Measurements from ENCODE around the gene MEX3A. TPM values are rescaled to one million over a fixed set of nuclear protein-coding genes. Genes with fewer than 3 reads are reported as not detected.
"Not testable (repeated sequence)": the region's sequence is repeated elsewhere in the genome, so short reads cannot be mapped to it uniquely, and the experiment has no call there.

Gene MEX3A
- total RNA-seq, 1 donor from 2014 or later = 3.2 TPM

DNA sequence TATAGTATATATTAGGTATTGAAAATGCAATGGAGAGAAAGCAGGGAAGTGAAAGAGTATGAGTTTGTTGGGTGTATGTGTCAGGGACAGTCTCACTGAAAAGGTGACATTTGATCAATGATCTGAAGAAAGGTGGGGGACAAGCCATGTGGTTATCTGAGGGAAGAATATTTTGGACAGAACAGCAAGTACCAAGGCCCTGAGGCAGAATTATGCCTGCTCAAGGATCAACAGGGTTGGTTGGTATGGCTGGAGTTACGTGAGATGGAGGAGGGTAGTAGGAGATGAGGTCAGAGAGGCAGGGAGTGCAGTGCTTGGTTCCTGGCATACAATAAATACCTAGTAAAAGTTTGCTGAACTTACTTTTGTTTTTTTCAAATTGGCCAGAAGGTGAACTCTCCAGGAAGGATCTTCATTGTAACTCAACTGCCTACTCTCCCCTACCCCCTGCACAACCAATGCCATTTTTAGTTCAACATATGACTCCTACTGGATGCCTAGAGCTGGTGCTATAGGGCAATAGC, 25.9 kb downstream of the MEX3A start:
- DNase-seq (ENCODE audit: low read depth) = no peak

DNA sequence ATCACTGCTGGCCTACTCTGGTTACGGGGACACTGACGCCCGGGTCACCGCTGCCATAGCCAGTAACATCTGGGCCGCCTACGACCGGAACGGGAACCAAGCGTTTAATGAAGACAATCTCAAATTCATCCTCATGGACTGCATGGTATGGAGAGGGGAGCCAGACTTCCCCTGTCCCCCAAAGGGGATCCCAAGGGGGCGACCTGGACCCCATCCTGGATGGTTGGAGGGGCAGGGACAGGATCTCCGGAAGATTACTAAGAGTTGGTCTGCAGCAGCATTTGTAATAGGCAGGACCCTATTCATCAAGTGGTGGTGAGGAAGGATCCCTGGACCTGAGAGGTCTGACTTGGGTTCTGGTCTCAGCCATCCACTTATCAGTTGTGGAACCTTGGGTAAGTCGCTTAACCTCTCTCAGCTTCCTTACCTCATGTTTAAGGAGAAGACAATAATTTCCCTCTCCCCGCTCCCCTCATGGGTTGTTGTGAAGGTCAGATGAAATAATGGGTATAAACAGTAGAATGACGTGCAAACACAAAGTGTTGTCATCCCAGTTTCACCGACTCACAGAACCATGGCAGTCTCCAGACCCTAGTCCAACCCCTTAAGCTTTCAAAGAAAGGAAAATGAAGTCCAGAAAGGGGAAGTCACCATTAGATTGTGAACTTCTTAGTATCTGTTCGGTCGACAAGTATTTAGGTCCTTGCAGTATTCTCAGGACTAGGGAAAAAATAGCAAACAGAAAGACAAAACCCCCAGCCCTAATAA, 26.8 kb downstream of the MEX3A start:
- no peak for DNase-seq (ENCODE audit: low read depth)

DNA sequence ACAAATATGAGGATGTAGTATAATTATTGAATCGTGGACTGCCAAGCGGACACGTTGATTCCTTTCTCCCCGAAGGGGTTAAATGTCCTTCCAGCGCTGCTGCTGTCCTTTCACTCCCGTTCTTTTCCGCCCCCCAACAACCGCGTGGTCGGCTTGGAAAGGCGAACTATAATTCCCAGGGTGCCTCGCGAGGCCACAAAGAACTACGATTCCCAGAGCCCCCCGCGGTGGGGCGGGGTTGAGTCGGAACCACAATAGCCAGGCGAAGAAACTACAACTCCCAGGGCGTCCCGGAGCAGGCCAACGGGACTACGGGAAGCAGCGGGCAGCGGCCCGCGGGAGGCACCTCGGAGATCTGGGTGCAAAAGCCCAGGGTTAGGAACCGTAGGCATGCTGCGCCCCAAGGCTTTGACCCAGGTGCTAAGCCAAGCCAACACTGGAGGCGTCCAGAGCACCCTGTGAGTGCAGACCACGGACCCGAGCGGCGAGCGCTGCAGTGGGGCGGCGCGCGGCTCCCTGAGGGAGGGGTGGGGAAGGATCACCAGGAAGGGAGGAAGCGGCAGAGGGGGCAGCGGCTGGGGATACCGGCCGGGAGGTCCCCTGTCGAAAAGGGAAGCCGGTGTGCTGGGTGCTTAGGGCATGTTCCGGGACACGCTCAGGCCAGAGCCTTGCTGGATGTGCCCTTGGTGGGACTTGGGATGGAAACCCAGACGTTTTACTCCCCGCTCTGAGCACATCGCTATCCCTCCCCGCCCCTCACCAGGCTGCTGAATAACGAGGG, 27.6 kb downstream of the MEX3A start, which contains the start of gene LAMTOR2:
LAMTOR2 (plus strand) TSS at position 283 of the 781 bp plus-strand sequence; CDS start at position 391, 108 bp downstream.
- DNase-seq (ENCODE audit: low read depth) = peak; percentile 99

DNA sequence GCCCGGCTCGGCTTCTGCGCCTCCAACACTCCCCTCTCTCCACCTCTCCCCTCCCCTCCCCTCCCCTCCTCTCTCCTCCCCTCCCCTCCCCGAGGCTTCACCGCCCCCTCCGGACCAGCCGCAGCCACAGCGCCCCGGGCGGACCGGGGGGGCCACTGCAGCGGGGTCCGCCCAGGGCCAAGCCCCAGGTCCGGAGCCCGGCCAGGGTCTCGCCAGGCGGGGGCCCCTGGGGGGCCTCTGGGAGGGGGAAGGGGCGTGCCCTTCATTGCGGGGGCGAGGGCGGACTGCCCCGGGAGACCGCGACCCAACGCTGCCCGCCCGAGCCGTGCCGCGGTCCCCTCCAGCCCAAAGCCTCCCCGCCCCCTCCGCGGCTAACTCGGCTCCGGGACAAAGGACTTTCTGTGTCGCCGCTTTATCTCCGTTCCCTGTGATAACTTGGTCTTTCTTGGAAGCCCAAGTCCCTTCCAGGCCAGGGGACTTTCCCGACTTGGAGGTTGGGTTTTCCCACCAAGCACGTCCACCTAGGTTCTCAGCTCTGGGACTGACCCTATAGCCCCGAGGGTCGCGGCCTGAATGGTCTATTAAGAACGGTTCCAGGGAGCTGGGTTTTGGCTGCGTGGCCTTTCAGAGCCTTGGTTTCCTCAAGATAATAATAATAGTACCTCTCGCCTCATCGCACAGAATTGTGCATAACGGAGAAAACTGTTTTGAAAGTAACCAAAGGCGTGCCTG, 28.3 kb downstream of the MEX3A start, which contains the start of gene UBQLN4:
UBQLN4 (minus strand) TSS at position 31 of the 732 bp plus-strand sequence. CDS start 97 bp downstream, outside the sequence.
- peak; percentile 88 for DNase-seq (ENCODE audit: low read depth)

DNA sequence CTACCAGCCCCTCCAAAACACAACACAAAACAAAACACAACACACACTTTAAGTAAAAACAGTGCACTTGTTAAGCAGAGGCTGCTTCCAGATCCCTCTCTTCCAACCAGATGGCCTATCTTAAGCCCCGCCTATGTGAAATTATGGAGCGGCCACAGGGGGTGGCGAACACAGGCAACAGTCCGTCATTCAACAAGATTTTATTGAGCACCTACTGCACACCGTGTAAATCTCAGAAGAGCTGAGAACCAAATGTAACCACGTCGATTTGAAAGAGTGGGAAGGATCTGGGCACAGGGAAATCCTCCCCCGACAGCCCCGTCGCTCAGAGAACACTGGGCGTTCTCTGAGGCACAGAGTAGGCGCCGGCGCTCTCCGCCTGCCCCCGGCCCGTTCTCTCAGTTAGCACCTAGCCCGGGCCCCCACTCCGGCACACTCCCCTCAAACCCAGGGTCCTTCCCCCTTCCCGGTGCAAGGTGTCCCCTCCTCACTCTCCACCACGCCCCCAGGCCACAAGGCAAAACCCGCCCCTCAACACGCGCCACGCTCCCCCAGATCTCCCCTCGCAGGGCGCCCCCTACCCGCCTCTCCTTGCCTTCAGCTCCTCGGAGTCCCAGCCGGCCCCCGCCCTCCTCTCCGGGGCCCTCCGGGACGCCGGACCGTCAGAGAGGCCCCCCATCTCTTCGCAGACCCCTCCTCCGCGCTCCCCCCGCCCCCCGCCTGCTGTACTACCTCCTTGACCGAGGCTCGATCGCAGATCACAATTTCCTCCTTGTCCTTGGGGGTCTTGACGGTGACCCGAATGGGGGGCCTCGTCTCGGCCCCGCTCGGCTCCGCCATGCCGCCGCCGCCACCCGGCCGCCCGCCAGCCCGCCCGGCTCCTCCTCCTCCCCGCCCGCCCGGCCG, 29.1 kb downstream of the MEX3A start:
- DNase-seq (ENCODE audit: low read depth) = peak; percentile 72

DNA sequence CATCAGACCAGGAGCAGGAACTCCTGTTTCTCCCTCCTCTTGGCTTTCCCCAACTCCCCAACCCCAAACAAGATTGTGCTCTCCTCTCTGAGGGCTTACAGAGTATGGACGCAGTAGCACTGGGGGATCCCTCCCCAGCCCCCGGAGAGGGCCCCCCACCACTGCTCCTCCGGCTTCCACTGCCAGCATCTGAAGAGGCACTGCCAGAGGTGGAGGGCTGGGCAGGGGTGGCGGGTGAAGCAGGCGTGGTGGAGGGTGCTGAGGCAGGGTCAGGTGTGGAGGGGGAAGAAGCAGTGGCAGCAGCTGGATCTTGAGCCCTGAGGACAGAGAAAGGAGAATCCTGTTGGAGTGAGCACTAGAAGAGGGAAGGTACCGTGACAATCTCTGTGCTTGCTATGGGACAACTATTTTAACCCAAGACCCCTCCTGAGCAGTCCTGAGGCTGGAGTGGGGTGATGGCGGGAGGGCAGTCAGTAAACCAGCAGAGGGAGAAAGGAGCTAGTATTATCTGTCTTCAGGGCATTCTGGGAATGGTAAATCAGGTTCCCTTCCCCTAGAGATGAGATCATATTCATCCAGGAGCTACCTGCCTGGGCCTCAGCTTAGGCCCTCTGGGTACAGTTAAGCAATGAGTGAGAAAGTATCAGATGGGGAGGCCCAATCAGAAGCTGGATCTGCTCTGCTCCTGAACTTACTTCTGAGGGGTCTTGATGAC, 31.1 kb downstream of the MEX3A start:
- DNase-seq (ENCODE audit: low read depth) = no peak

DNA sequence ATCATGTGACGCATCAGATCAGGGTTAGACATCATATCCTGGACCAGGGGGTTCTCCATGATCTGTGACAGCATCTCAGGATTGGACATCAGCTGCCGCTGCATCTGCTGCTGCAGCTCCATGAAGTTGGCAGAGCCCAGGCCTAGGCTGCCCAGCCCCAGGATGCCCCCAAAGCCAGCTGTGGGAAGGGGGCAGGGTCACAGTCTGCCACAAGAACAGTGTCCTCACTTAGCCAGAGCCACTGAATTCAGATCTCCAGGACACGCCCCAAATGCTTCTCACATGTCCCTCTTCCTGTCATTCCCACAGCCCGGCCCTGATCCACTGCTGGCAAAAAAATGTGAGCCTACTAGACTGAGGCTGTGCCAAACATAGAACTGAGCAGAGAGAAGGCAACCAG, 31.9 kb downstream of the MEX3A start:
- peak; percentile 98 for DNase-seq (ENCODE audit: low read depth)

DNA sequence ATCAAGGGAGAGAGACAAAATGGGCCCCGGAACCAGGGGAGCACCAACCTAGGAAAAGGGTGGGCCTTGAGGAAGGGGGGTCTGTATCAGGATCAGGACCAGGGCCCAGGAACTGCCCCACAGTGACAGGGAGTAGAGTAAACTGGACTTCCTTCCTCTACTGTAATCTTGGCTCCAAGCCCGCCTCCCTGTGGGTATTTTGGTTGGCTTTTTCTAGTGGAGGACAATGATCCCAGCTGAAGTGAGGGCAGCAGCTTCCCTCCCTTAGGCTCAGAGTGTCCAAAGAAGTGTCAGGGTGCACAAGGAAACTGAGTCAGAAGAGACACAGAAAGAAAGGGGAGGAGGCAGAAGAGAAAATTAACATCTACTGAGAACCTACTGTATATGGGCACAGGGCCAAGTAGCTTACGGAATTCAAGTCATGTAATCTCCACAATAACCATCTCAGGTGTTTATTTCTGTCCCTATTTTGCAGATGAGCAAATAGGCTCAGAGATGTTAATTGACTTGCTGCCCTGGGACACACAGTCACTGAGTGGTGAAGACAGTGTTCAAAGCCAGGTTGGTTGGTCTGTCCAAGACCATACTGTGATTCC, 33.5 kb downstream of the MEX3A start:
- DNase-seq (ENCODE audit: low read depth) = peak; percentile 17

DNA sequence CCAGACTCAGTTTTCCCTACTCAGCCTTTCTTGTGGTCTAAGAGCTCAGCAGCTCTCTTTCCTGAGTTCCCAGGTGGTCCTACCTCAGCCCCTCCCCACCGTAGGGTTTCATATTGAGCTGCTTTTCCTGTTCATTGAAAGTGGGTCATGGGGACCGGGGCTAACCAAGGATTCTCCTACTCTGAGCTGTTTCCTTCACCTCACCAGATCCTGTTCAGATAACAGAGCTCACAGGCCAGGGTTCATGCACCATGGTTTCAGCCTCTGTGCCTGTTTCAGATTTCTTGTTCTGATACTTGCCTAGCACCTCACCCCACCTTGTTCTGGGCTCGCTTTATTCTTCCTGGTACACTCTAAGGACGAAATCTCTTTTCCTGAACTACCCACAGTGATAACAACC, 37.2 kb downstream of the MEX3A start:
- no peak for DNase-seq (ENCODE audit: low read depth)

DNA sequence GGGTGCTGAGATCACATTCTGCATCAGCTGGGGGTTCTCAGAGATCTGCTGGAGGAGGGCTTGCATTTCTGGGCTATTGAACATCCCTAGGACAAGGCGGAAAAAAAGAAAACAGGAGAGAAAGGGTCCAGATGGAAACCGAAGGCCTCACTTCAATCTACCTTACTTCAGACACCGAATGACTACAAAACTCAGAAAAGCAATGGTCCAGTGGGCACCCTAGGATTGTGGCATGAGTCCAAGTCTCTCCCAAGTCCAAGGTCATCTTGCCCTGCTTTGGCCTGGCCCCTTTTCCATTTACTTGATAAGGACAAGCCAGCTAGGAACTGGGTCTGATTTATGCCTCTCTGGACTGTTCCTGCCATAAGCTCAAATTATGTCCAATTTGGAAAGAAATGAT, 39.4 kb downstream of the MEX3A start:
- DNase-seq (ENCODE audit: low read depth) = no peak

DNA sequence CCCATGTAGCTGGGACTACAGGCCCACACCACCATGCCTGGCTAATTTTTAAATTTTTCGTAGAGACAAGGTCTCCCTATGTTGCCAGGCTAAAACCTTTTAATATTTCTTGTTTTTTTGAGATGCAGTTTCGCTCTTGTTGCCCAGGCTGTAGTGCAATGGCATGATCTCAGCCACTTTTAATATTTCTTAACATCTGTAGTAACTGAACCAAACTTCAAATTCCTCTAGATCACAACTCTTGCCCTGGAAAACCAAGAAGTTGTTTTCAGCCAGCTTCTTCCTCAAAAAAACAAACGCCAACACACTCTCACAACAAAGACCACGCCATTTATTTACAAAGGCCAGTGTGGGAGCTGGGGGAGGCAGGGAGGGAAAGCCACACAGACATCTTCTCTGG, 47.3 kb downstream of the MEX3A start:
- DNase-seq (ENCODE audit: low read depth) = not testable (repeated sequence)

DNA sequence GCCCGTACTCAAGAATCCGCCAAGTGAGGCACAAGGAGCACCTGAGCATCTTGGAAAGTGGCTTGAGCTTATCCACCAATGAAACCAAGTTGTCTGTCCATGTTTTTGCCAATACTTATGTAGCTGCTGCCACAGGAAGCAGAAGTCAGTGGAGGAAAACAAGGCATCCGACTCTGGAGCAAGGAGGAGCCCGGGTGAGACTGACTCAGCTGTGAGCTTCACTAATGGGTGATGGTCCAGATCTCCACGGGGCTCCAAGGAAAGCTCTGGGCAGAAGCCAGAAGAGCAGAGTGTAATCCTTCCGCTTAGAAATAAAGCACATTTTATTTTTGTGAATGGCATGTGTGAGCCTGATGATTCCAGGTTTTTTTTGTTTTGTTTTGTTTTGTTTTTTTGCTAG, 49.3 kb downstream of the MEX3A start:
- peak; percentile 22 for DNase-seq (ENCODE audit: low read depth)

DNA sequence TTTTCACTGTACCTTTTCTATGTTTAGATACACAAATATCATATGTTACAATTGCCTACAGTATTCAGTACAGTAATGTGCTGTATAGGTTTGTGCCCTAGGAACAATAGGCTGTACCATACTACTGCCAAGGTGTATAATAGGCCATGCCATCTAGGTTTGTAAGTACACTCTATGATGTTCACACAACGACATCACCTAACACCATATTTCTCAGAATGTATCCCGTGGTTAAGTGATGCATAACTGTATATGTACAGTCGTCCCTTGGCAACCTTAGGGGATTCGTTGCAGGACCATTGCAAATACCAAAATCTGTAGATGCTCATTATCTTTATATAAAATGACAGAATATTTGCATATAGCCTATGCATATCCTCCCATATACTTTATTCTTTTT, 55.7 kb downstream of the MEX3A start:
- DNase-seq (ENCODE audit: low read depth) = no peak

DNA sequence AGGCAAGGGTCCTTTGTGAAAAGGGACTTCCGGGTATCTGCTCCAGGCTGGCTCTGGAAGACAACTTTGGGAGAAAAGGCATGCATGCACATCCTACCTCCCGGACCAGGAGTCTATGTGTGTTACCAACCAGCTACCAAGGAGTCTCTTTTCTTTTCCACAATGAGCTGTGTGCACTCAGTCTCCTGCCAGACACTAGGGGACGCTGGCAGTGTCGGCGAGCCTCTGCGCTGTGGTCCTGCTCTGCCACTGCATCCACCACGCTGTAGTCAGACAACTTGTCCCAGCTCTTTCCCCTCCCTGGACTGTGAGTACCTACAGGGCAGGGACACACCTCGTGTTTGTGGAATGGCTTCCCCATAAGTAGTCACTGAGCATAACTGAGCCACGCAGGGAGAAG, 56.4 kb downstream of the MEX3A start:
- DNase-seq (ENCODE audit: low read depth) = no peak

DNA sequence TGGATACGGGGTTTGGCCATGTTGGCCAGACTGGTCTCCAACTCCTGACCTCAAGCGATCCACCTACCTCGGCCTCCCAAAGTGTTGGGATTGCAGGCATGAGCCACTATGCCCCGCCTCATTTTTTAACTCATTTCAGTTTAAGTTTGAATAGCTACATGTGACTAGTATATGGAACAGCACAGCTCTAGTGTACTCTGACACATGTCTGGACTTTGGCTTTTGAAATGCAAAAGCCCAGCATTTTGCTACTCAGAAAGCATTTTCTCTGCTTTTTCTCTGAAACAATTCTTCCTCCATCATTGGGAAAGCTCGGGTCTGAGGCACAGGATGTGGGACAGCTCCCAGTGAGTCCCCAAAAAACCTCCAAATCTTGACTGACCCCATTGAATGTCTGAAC, 57.5 kb downstream of the MEX3A start:
- no peak for DNase-seq (ENCODE audit: low read depth)
